ENCODE results near the gene ERBB2.

GRCh38 chr17:39667262-39667944 lies 32.5 kb upstream of the ERBB2 start:
- TF ChIP-seq EZH2 (IDR thresholded peaks at IDR 0.05; ENCODE audit: borderline replicate concordance, control insufficient read depth, low read depth, low read length) (no peak), CTCF (IDR thresholded peaks at IDR 0.05 in 2 of 3, conservative IDR thresholded peaks at IDR 0.05 in 1 of 3; ENCODE audit: control insufficient read depth in 2 of 3, extremely low read depth in 1 of 3, insufficient read depth in 1 of 3, low read depth in 3 of 3, low read length in 3 of 3) (no peak), RAD51 (IDR thresholded peaks at IDR 0.05) (no peak), EGR1 (IDR thresholded peaks at IDR 0.05; ENCODE audit: borderline replicate concordance in 1 of 2, low read depth in 2 of 2, low read length in 2 of 2) (no peak), USF1 (IDR thresholded peaks at IDR 0.05; ENCODE audit: borderline replicate concordance, extremely low read length, insufficient read depth, low read depth, low read length) (no peak)
